CD4-positive, alpha-beta T cell treated with Interleukin-2 at 100 ng/mL for 4 hours (primary cell): ENCODE measurements around the gene RNF144A.
"Not testable (repeated sequence)": the region's sequence is repeated elsewhere in the genome, so short reads cannot be mapped to it uniquely, and the experiment has no call there.

Experiments used
- DNase-seq: peaks from one replicate; pipeline ENCODE4 v3.0.0-alpha.2; 2020; ENCODE audit warnings: low spot score

Gene RNF144A

GRCh38 chr2:6917071-6917760 is at the start of gene RNF144A:
Gene RNF144A (plus strand): TSS chr2:6917412. CDS start chr2:6996927, 79,515 bp downstream.
- DNase-seq = peak; percentile 67

GRCh38 chr2:6872394-6872793 is 44.8 kb upstream of the RNF144A start:
- DNase-seq = no peak

- DNase-seq = no peak
These were observed 43.2 kb upstream of the RNF144A start for GRCh38 chr2:6874032-6874431.

- DNase-seq = no peak
These were observed 40.9 kb upstream of the RNF144A start for GRCh38 chr2:6876309-6876708.

- peak; percentile 66 for DNase-seq
These were observed 39.6 kb upstream of the RNF144A start, which contains the start of gene RSAD2 for GRCh38 chr2:6877402-6878304. Gene RSAD2 (plus strand): TSS chr2:6877777. CDS start chr2:6877801, 24 bp downstream.

GRCh38 chr2:6878549-6878948 is 38.7 kb upstream of the RNF144A start:
- DNase-seq = no peak

- no peak for DNase-seq
These were observed 38.2 kb upstream of the RNF144A start for GRCh38 chr2:6879011-6879410.

- DNase-seq = peak; percentile 70
These were observed 36.9 kb upstream of the RNF144A start for GRCh38 chr2:6880200-6880733.

GRCh38 chr2:6881046-6881445 is 36.2 kb upstream of the RNF144A start:
- DNase-seq = no peak

- no peak for DNase-seq
These were observed 35.7 kb upstream of the RNF144A start for GRCh38 chr2:6881516-6881915.

GRCh38 chr2:6883448-6884122 is 33.6 kb upstream of the RNF144A start:
- DNase-seq = no peak

- DNase-seq = no peak
These were observed 31.7 kb upstream of the RNF144A start for GRCh38 chr2:6885551-6885950.

- no peak for DNase-seq
These were observed 31.2 kb upstream of the RNF144A start for GRCh38 chr2:6885968-6886367.

- no peak for DNase-seq
These were observed 29.4 kb upstream of the RNF144A start for GRCh38 chr2:6887751-6888192.

GRCh38 chr2:6888724-6889123 is 28.5 kb upstream of the RNF144A start:
- DNase-seq = no peak

- no peak for DNase-seq
These were observed 23.2 kb upstream of the RNF144A start for GRCh38 chr2:6893876-6894482.

GRCh38 chr2:6896930-6897759 is 20.1 kb upstream of the RNF144A start:
- DNase-seq = peak; percentile 65

GRCh38 chr2:6902581-6902980 is 14.6 kb upstream of the RNF144A start:
- DNase-seq = not testable (repeated sequence)

GRCh38 chr2:6905668-6906067 is 11.5 kb upstream of the RNF144A start:
- DNase-seq = no peak

- peak; percentile 63 for DNase-seq
These were observed 11.0 kb upstream of the RNF144A start for GRCh38 chr2:6906165-6906741.
